Measurements from ENCODE around the gene CDH23. TPM values are rescaled to one million over a fixed set of nuclear protein-coding genes. Genes with fewer than 3 reads are reported as not detected.

The CDH23 gene
- polyA plus RNA-seq, 1 donor (not counting 4 experiments of a cell fraction or from before 2014, with no cell fraction given) = 0.01 TPM

GRCh38 chr10:71618176-71618575, 221.5 kb downstream of the CDH23 start:
- TF ChIP-seq CTCF (optimal IDR thresholded peaks at IDR 0.05 in 1 of 3, IDR thresholded peaks at IDR 0.05 in 1 of 3, conservative IDR thresholded peaks at IDR 0.05 in 1 of 3; ENCODE audit: extremely low read depth in 1 of 3, insufficient read depth in 2 of 3, low read length in 3 of 3) (no peak), EZH2 (IDR thresholded peaks at IDR 0.05; ENCODE audit: low read length) (no peak)
- no peak overlapping the region for H3K27ac ChIP-seq (ENCODE audit: control insufficient read depth, insufficient read depth, low read length)
- no peaks in the 10 kb centered on the region for H4K20me1 ChIP-seq (ENCODE audit: control insufficient read depth, extremely low read depth, insufficient read depth, low read length)
- H3K79me2 ChIP-seq (ENCODE audit: control insufficient read depth, insufficient read depth, low read length) = no peaks in the 10 kb centered on the region
- no peaks in the 10 kb centered on the region for H3K9me3 ChIP-seq (ENCODE audit: control insufficient read depth, low read depth, low read length)
- H2AFZ ChIP-seq (ENCODE audit: control insufficient read depth, low read length) = no peak overlapping the region
- peaks cover 3% of the 10 kb centered on the region for H3K27me3 ChIP-seq (ENCODE audit: control insufficient read depth, extremely low read depth, insufficient read depth, low read length)
- no peaks in the 10 kb centered on the region for H3K36me3 ChIP-seq (ENCODE audit: control insufficient read depth in 2 of 2, extremely low read depth in 1 of 2, insufficient read depth in 2 of 2, low read length in 2 of 2)
- no peaks in the 10 kb centered on the region for H3K9me1 ChIP-seq (ENCODE audit: control insufficient read depth, extremely low read depth, insufficient read depth, low read length)
- dilution Hi-C loops (cut with MboI; ENCODE audit: extremely low pct_ligation_motif_present, low sequenced_read_pairs) = no loop called here
- no peak overlapping the region for H3K4me2 ChIP-seq (ENCODE audit: control insufficient read depth, extremely low read depth, insufficient read depth, low read depth, low read length)
- no peaks in the 10 kb centered on the region for H3K4me1 ChIP-seq (ENCODE audit: control insufficient read depth, extremely low read depth, insufficient read depth, low read length)
- FAIRE-seq (no peak), DNase-seq (ENCODE audit: low read depth, low spot score) (no peak)
- H3K9ac ChIP-seq (ENCODE audit: control insufficient read depth, extremely low read depth, insufficient read depth, low read length) = no peak overlapping the region
- H3K4me3 ChIP-seq (ENCODE audit: control insufficient read depth in 2 of 3, extremely low read depth in 1 of 3, insufficient read depth in 2 of 3, low read depth in 1 of 3, low read length in 3 of 3) = no peak overlapping the region

- Histone ChIP-seq H3K79me2 (ENCODE audit: control insufficient read depth, insufficient read depth, low read length) (no peaks in the 10 kb centered on the region), H3K27ac (ENCODE audit: control insufficient read depth, insufficient read depth, low read length) (no peak overlapping the region), H4K20me1 (ENCODE audit: control insufficient read depth, extremely low read depth, insufficient read depth, low read length) (no peaks in the 10 kb centered on the region), H3K27me3 (ENCODE audit: control insufficient read depth, extremely low read depth, insufficient read depth, low read length) (peaks cover 7% of the 10 kb centered on the region), H3K9ac (ENCODE audit: control insufficient read depth, extremely low read depth, insufficient read depth, low read length) (no peak overlapping the region), H3K4me2 (ENCODE audit: control insufficient read depth, extremely low read depth, insufficient read depth, low read depth, low read length) (no peak overlapping the region), H3K9me1 (ENCODE audit: control insufficient read depth, extremely low read depth, insufficient read depth, low read length) (no peaks in the 10 kb centered on the region), H2AFZ (ENCODE audit: control insufficient read depth, low read length) (no peak overlapping the region), H3K4me1 (ENCODE audit: control insufficient read depth, extremely low read depth, insufficient read depth, low read length) (no peaks in the 10 kb centered on the region), H3K4me3 (ENCODE audit: control insufficient read depth in 2 of 3, extremely low read depth in 1 of 3, insufficient read depth in 2 of 3, low read depth in 1 of 3, low read length in 3 of 3) (no peak overlapping the region), H3K36me3 (ENCODE audit: control insufficient read depth in 2 of 2, extremely low read depth in 1 of 2, insufficient read depth in 2 of 2, low read length in 2 of 2) (no peaks in the 10 kb centered on the region), H3K9me3 (ENCODE audit: control insufficient read depth, low read depth, low read length) (no peaks in the 10 kb centered on the region)
- FAIRE-seq = no peak
- no peak for DNase-seq (ENCODE audit: low read depth, low spot score)
- TF ChIP-seq EZH2 (IDR thresholded peaks at IDR 0.05; ENCODE audit: low read length) (no peak), CTCF (optimal IDR thresholded peaks at IDR 0.05 in 1 of 3, IDR thresholded peaks at IDR 0.05 in 1 of 3, conservative IDR thresholded peaks at IDR 0.05 in 1 of 3; ENCODE audit: extremely low read depth in 1 of 3, insufficient read depth in 2 of 3, low read length in 3 of 3) (no peak)
- dilution Hi-C loops (cut with MboI; ENCODE audit: extremely low pct_ligation_motif_present, low sequenced_read_pairs) = no loop called here
Measured at GRCh38 chr10:71618598-71618997, 221.9 kb downstream of the CDH23 start.
